H1 (cell line): Measurements from ENCODE around the gene UNC13C. TPM values are rescaled to one million over a fixed set of nuclear protein-coding genes. Genes with fewer than 3 reads are reported as not detected.

Experiments
- CTCF ChIA-PET: fragments of 300-600 bp; sonication (Branson Sonifier 250); formaldehyde crosslinking; loops from one replicate; lab custom pipeline; 2021; ENCODE audit not compliant: partially characterized antibody; lab: Charles Lee
- POLR2A ChIA-PET: fragments of 300-600 bp; sonication (Branson Sonifier 250); formaldehyde crosslinking; loops from one replicate; lab custom pipeline; 2021; ENCODE audit warnings: inconsistent platforms; ENCODE audit not compliant: partially characterized antibody; lab: Charles Lee
- DNase-seq, 2 experiments: peaks; one replicate each; pipeline versions ENCODE4 v3.0.0 to v3.0.0-alpha.2; 2010 to 2022; ENCODE audit warnings: low spot score in 2 of 2, low read depth in 1 of 2, mixed read lengths in 1 of 2
- FAIRE-seq: peaks from 2 replicates; lab custom pipeline; 2011; peaks lifted over from hg19 to GRCh38; lab: Jason Lieb, UNC
- H2AFZ ChIP-seq: 2 replicates; pipeline ENCODE4 v1.8.1; 2012; ENCODE audit warnings: low read length, inconsistent platforms
- H2AK5ac ChIP-seq: 2 replicates; pipeline ENCODE4 v1.6.1; 2013; ENCODE audit warnings: low read depth, low read length
- H2BK120ac ChIP-seq: replicated peaks from 2 replicates; pipeline ENCODE3; 2013; ENCODE audit warnings: low read depth, low read length, inconsistent platforms
- H2BK12ac ChIP-seq: 2 replicates; pipeline ENCODE4 v1.6.1; 2013; ENCODE audit warnings: low read depth, low read length
- H2BK15ac ChIP-seq: 2 replicates; pipeline ENCODE4 v1.6.1; 2013; ENCODE audit warnings: low read length
- H2BK20ac ChIP-seq: 2 replicates; pipeline ENCODE4 v1.6.1; 2013; ENCODE audit warnings: low read length
- H2BK5ac ChIP-seq: 2 replicates; pipeline ENCODE4 v1.6.1; 2013; ENCODE audit warnings: low read depth, low read length
- H3K14ac ChIP-seq: 2 replicates; pipeline ENCODE4 v1.6.1; 2013; ENCODE audit warnings: inconsistent platforms; ENCODE audit not compliant: insufficient read length
- H3K18ac ChIP-seq: 2 replicates; pipeline ENCODE4 v1.6.1; 2013; ENCODE audit warnings: low read length; ENCODE audit errors: extremely low read depth
- H3K23ac ChIP-seq: 2 replicates; pipeline ENCODE4 v1.6.1; 2013; ENCODE audit warnings: inconsistent platforms; ENCODE audit not compliant: insufficient read length
- H3K23me2 ChIP-seq: 2 replicates; pipeline ENCODE4 v1.6.1; 2013; ENCODE audit warnings: low read depth, low read length
- H3K27ac ChIP-seq: 2 replicates; pipeline ENCODE4 v1.6.1; 2011; ENCODE audit warnings: low read depth, low read length, inconsistent platforms
- H3K27me3 ChIP-seq, 4 experiments: replicated peaks in 1 of 4; 1 replicate in 1 of 4; 2 replicates in 3 of 4; pipeline versions ENCODE4 v1.6.1 to v1.8.1; 2011 to 2013; ENCODE audit warnings: low read length in 3 of 4, mild to moderate bottlenecking in 3 of 4, inconsistent platforms in 2 of 4, mixed read lengths in 2 of 4, moderate library complexity in 1 of 4; ENCODE audit not compliant: control insufficient read depth in 3 of 4, insufficient read depth in 3 of 4; ENCODE audit errors: extremely low read depth in 1 of 4
- H3K36me3 ChIP-seq, 4 experiments: 2 replicates each; pipeline versions ENCODE4 v1.6.1 to v1.8.1; 2011 to 2013; ENCODE audit warnings: mild to moderate bottlenecking in 4 of 4, low read length in 3 of 4, moderate library complexity in 2 of 4, control low read depth in 1 of 4, inconsistent platforms in 1 of 4; ENCODE audit not compliant: insufficient read depth in 4 of 4, control insufficient read depth in 2 of 4
- H3K4ac ChIP-seq: replicated peaks from 2 replicates; pipeline ENCODE3; 2013; ENCODE audit warnings: low read length, low read depth, mixed read lengths, inconsistent platforms; ENCODE audit not compliant: insufficient read length
- H3K4me1 ChIP-seq, 4 experiments: replicated peaks in 1 of 4; 1 replicate in 1 of 4; 2 replicates in 3 of 4; pipeline versions ENCODE4 v1.6.1 to v1.8.1; 2011 to 2013; ENCODE audit warnings: low read length in 3 of 4, inconsistent platforms in 2 of 4, mixed read lengths in 1 of 4; ENCODE audit not compliant: insufficient read depth in 4 of 4, control insufficient read depth in 3 of 4
- H3K4me2 ChIP-seq, 2 experiments: 2 replicates each; pipeline versions ENCODE4 v1.6.1 to v1.8.1; 2011 to 2013; ENCODE audit warnings: low read depth in 2 of 2, low read length in 2 of 2, control low read depth in 1 of 2, inconsistent platforms in 1 of 2, mild to moderate bottlenecking in 1 of 2; ENCODE audit not compliant: insufficient read depth in 1 of 2
- H3K4me3 ChIP-seq, 4 experiments: fragments of 200-600, 300-600 bp in 1 of 4; sonication (generic), shearing (Covaris generic), sonication (Bioruptor Twin) in 1 of 4; 2 replicates each; pipeline versions ENCODE4 v1.5.1 to v1.8.1; 2011 to 2016; ENCODE audit warnings: low read length in 4 of 4, low read depth in 3 of 4, control low read depth in 2 of 4, inconsistent platforms in 2 of 4, mild to moderate bottlenecking in 2 of 4, mixed read lengths in 1 of 4, moderate library complexity in 1 of 4; ENCODE audit not compliant: insufficient read depth in 2 of 4; ENCODE audit errors: extremely low read depth in 1 of 4
- H3K56ac ChIP-seq: replicated peaks from 2 replicates; pipeline ENCODE3; 2013; ENCODE audit warnings: low read depth, mild to moderate bottlenecking, mixed read lengths, low read length, inconsistent platforms; ENCODE audit not compliant: insufficient read length
- H3K79me1 ChIP-seq: 2 replicates; pipeline ENCODE4 v1.6.1; 2013; ENCODE audit warnings: low read depth, low read length, control low read depth
- H3K79me2 ChIP-seq, 2 experiments: 2 replicates each; pipeline versions ENCODE4 v1.6.1 to v1.8.1; 2012 to 2013; ENCODE audit warnings: low read length in 2 of 2, mild to moderate bottlenecking in 2 of 2, inconsistent platforms in 1 of 2; ENCODE audit not compliant: insufficient read depth in 2 of 2, control insufficient read depth in 1 of 2
- H3K9ac ChIP-seq, 4 experiments: replicated peaks in 1 of 4; 1 replicate in 1 of 4; 2 replicates in 3 of 4; pipeline versions ENCODE4 v1.6.1 to v1.8.1; 2011 to 2013; ENCODE audit warnings: low read depth in 3 of 4, low read length in 3 of 4, control low read depth in 2 of 4, mild to moderate bottlenecking in 2 of 4, moderate library complexity in 2 of 4, inconsistent platforms in 1 of 4; ENCODE audit errors: extremely low read depth in 1 of 4
- H3K9me3 ChIP-seq, 2 experiments: 2 replicates each; pipeline versions ENCODE4 v1.6.1 to v1.8.1; 2012 to 2013; ENCODE audit warnings: mild to moderate bottlenecking in 2 of 2, moderate library complexity in 2 of 2, control low read depth in 1 of 2, inconsistent platforms in 1 of 2, low read depth in 1 of 2, low read length in 1 of 2, mixed read lengths in 1 of 2; ENCODE audit not compliant: insufficient read depth in 2 of 2
- H4K20me1 ChIP-seq, 2 experiments: replicated peaks in 1 of 2; 2 replicates each; pipeline versions ENCODE3 to v1.8.1; 2011 to 2013; ENCODE audit warnings: inconsistent platforms in 2 of 2, low read length in 2 of 2, mild to moderate bottlenecking in 1 of 2; ENCODE audit not compliant: insufficient read depth in 2 of 2, control insufficient read depth in 1 of 2
- H4K5ac ChIP-seq: 2 replicates; pipeline ENCODE4 v1.6.1; 2013; ENCODE audit warnings: low read length, low read depth, mixed read lengths, inconsistent platforms; ENCODE audit not compliant: insufficient read length
- H4K8ac ChIP-seq: 2 replicates; pipeline ENCODE4 v1.8.0; 2013; ENCODE audit warnings: mild to moderate bottlenecking, moderate library complexity, low read length, inconsistent platforms; ENCODE audit not compliant: insufficient read depth; ENCODE audit errors: extremely low read depth
- H4K91ac ChIP-seq: replicated peaks from 2 replicates; pipeline ENCODE3; 2013; ENCODE audit warnings: low read length, mixed read lengths, inconsistent platforms; ENCODE audit not compliant: insufficient read length
- WGBS, 2 experiments: shearing (Covaris generic) in 1 of 2; methylation state at CpG; one replicate each; pipeline versions ENCODE4 v1.1.6 to v1.1.7; 2013 to 2015; ENCODE audit warnings: low lambda C conversion rate in 2 of 2, mixed read lengths in 2 of 2, inconsistent platforms in 1 of 2, low coverage in 1 of 2, missing lambda C conversion rate in 1 of 2; ENCODE audit not compliant: insufficient replicate concordance in 2 of 2, insufficient coverage in 1 of 2, insufficient read length in 1 of 2; ENCODE audit errors: extremely low coverage in 1 of 2, missing lambda C conversion rate in 1 of 2; 5-methylcytosine and 5-hydroxymethylcytosine counted together
- polyA plus RNA-seq, 7 experiments: library from polyadenylated mRNA; depleted of rRNA in 3 of 7; stranded (reverse) in 5 of 7; unstranded in 2 of 7; fragments of >200 nt in 5 of 7; fragments of 200-250 nt in 2 of 7; gene quantifications; 1 replicate in 5 of 7; 2 replicates in 1 of 7; 4 replicates in 1 of 7; pipeline versions ENCODE4 v1.2.1 to v1.2.3, GENCODE V29; 2011 to 2013; ENCODE audit warnings: missing spikeins in 2 of 7, mixed read lengths in 2 of 7
- total RNA-seq: library from RNA; stranded (reverse); fragmentation: NEBNext Ultra II Directional; extraction: Animal tissue kit (Norgen Biotek cat#: 25700); gene quantifications from 2 replicates; pipeline ENCODE4 v1.2.1, GENCODE V29; 2021
- TF ChIP-seq, protein P1 (sequence below): fragments of 300-600 bp; sonication (generic); IDR thresholded peaks from 2 replicates; pipeline ENCODE4 v1.7.1; 2012; ENCODE audit warnings: low read length, moderate library complexity, mild to moderate bottlenecking, inconsistent platforms; ENCODE audit not compliant: insufficient replicate concordance

UNC13C gene
- total and polyA plus RNA-seq, 2 of the 8 experiments (the other 6 are each of a cell fraction or from before 2014, with no cell fraction given) = 0.02 to 0.13 TPM

DNA sequence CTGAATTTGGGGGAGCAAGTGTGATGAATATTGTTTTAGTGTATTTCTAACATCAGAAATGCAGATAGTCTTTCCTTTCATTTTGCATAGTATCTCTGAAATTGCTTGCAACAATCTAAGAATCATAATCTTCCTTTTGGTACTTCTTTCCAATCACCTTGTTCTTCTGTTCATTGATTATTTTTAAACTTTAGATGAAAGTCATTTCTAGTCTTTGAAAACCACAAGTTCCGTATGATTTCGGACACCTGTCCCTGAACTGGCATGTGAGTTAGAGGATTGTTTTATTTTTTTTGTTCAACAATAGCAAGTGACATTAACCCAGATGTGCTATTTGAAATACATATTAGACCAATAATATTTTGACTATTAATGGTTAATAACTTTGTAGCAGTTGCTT lies 329.7 kb downstream of the UNC13C start:
- no peak overlapping the region for H3K27ac ChIP-seq
- H3K27me3 ChIP-seq = no peaks in the 10 kb centered on the region
- no peaks in the 10 kb centered on the region for H4K20me1 ChIP-seq
- H2BK5ac ChIP-seq = no peak overlapping the region
- H3K23me2 ChIP-seq = no peaks in the 10 kb centered on the region
- H2AFZ ChIP-seq = no peak overlapping the region
- no peak overlapping the region for H4K91ac ChIP-seq
- no peak overlapping the region for H2BK12ac ChIP-seq
- no peak for DNase-seq
- no peaks in the 10 kb centered on the region for H3K9me3 ChIP-seq
- no peak overlapping the region for H2BK120ac ChIP-seq
- WGBS, 2 experiments = 95% methylated on average over 2 of the region's 2 CpGs; no CpG with 5 or more reads in 1 of the 2 experiments
- no peak overlapping the region for H3K4ac ChIP-seq
- no peak overlapping the region for H4K8ac ChIP-seq
- H3K56ac ChIP-seq = no peak overlapping the region
- no peak overlapping the region for H2BK15ac ChIP-seq
- H2BK20ac ChIP-seq = no peak overlapping the region
- H4K5ac ChIP-seq = no peak overlapping the region
- no peak overlapping the region for H3K23ac ChIP-seq
- no peaks in the 10 kb centered on the region for H3K36me3 ChIP-seq
- no peaks in the 10 kb centered on the region; a peak in 1 of 7 replicates for H3K4me1 ChIP-seq
- H3K4me3 ChIP-seq = no peak overlapping the region
- H2AK5ac ChIP-seq = no peak overlapping the region
- no peak for FAIRE-seq
- no peaks in the 10 kb centered on the region for H3K79me2 ChIP-seq
- H3K18ac ChIP-seq = no peak overlapping the region
- POLR2A ChIA-PET = no interaction called here
- no peak overlapping the region for H3K4me2 ChIP-seq
- H3K14ac ChIP-seq = no peak overlapping the region
- CTCF ChIA-PET = no interaction called here
- no peaks in the 10 kb centered on the region for H3K79me1 ChIP-seq
- no peak overlapping the region for H3K9ac ChIP-seq
- TF ChIP-seq, protein P1, sequence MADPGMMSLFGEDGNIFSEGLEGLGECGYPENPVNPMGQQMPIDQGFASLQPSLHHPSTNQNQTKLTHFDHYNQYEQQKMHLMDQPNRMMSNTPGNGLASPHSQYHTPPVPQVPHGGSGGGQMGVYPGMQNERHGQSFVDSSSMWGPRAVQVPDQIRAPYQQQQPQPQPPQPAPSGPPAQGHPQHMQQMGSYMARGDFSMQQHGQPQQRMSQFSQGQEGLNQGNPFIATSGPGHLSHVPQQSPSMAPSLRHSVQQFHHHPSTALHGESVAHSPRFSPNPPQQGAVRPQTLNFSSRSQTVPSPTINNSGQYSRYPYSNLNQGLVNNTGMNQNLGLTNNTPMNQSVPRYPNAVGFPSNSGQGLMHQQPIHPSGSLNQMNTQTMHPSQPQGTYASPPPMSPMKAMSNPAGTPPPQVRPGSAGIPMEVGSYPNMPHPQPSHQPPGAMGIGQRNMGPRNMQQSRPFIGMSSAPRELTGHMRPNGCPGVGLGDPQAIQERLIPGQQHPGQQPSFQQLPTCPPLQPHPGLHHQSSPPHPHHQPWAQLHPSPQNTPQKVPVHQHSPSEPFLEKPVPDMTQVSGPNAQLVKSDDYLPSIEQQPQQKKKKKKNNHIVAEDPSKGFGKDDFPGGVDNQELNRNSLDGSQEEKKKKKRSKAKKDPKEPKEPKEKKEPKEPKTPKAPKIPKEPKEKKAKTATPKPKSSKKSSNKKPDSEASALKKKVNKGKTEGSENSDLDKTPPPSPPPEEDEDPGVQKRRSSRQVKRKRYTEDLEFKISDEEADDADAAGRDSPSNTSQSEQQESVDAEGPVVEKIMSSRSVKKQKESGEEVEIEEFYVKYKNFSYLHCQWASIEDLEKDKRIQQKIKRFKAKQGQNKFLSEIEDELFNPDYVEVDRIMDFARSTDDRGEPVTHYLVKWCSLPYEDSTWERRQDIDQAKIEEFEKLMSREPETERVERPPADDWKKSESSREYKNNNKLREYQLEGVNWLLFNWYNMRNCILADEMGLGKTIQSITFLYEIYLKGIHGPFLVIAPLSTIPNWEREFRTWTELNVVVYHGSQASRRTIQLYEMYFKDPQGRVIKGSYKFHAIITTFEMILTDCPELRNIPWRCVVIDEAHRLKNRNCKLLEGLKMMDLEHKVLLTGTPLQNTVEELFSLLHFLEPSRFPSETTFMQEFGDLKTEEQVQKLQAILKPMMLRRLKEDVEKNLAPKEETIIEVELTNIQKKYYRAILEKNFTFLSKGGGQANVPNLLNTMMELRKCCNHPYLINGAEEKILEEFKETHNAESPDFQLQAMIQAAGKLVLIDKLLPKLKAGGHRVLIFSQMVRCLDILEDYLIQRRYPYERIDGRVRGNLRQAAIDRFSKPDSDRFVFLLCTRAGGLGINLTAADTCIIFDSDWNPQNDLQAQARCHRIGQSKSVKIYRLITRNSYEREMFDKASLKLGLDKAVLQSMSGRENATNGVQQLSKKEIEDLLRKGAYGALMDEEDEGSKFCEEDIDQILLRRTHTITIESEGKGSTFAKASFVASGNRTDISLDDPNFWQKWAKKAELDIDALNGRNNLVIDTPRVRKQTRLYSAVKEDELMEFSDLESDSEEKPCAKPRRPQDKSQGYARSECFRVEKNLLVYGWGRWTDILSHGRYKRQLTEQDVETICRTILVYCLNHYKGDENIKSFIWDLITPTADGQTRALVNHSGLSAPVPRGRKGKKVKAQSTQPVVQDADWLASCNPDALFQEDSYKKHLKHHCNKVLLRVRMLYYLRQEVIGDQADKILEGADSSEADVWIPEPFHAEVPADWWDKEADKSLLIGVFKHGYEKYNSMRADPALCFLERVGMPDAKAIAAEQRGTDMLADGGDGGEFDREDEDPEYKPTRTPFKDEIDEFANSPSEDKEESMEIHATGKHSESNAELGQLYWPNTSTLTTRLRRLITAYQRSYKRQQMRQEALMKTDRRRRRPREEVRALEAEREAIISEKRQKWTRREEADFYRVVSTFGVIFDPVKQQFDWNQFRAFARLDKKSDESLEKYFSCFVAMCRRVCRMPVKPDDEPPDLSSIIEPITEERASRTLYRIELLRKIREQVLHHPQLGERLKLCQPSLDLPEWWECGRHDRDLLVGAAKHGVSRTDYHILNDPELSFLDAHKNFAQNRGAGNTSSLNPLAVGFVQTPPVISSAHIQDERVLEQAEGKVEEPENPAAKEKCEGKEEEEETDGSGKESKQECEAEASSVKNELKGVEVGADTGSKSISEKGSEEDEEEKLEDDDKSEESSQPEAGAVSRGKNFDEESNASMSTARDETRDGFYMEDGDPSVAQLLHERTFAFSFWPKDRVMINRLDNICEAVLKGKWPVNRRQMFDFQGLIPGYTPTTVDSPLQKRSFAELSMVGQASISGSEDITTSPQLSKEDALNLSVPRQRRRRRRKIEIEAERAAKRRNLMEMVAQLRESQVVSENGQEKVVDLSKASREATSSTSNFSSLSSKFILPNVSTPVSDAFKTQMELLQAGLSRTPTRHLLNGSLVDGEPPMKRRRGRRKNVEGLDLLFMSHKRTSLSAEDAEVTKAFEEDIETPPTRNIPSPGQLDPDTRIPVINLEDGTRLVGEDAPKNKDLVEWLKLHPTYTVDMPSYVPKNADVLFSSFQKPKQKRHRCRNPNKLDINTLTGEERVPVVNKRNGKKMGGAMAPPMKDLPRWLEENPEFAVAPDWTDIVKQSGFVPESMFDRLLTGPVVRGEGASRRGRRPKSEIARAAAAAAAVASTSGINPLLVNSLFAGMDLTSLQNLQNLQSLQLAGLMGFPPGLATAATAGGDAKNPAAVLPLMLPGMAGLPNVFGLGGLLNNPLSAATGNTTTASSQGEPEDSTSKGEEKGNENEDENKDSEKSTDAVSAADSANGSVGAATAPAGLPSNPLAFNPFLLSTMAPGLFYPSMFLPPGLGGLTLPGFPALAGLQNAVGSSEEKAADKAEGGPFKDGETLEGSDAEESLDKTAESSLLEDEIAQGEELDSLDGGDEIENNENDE = no peak
